ENCODE results near the gene UBE2E3. TPM values are rescaled to one million over a fixed set of nuclear protein-coding genes. Genes with fewer than 3 reads are reported as not detected.

Gene UBE2E3
- total RNA-seq, 1 donor from 2014 or later = 64.9 TPM

- DNase-seq (ENCODE audit: low spot score) = no peak
- no peak for ATAC-seq
- intact Hi-C loops (cut with DNase I) = no loop called here
Observed at GRCh38 chr2:180971811-180972210, 8.6 kb upstream of the UBE2E3 start.

- no peak for ATAC-seq
- no peak for DNase-seq (ENCODE audit: low spot score)
- intact Hi-C loops (cut with DNase I) = no loop called here
Observed at GRCh38 chr2:180975585-180975984, 4.8 kb upstream of the UBE2E3 start.

- ATAC-seq = peak; percentile 15
Observed at GRCh38 chr2:180978903-180979748, 1.3 kb upstream of the UBE2E3 start.

GRCh38 chr2:180979749-180980105 is 678 bp upstream of the UBE2E3 start:
- DNase-seq (ENCODE audit: low spot score) = no peak
- intact Hi-C loops (cut with DNase I) = no loop called here
- peak; percentile 2 for ATAC-seq

More at GRCh38 chr2:180978903-180979748, 1.3 kb upstream of the UBE2E3 start:
- intact Hi-C loops (cut with DNase I) = no loop called here
- DNase-seq (ENCODE audit: low spot score) = no peak

- no peak for ATAC-seq
- intact Hi-C loops (cut with DNase I) = no loop called here
- peak; percentile 59 for DNase-seq (ENCODE audit: low spot score)
Observed at GRCh38 chr2:180980943-180981911, 822 bp downstream of the UBE2E3 start.

- ATAC-seq (peak; percentile 47), DNase-seq (ENCODE audit: low spot score) (no peak)
- intact Hi-C loops (cut with DNase I) = no loop called here
Observed at GRCh38 chr2:180983468-180984242, 3.2 kb downstream of the UBE2E3 start.

- DNase-seq (ENCODE audit: low spot score) (no peak), ATAC-seq (no peak)
- intact Hi-C loops (cut with DNase I) = no loop called here
Observed at GRCh38 chr2:180985771-180986395, 5.5 kb downstream of the UBE2E3 start.

- ATAC-seq = no peak
- intact Hi-C loops (cut with DNase I) = no loop called here
- no peak for DNase-seq (ENCODE audit: low spot score)
Observed at GRCh38 chr2:180987146-180987545, 6.7 kb downstream of the UBE2E3 start.

- DNase-seq (ENCODE audit: low spot score) (no peak), ATAC-seq (no peak)
- intact Hi-C loops (cut with DNase I) = no loop called here
Observed at GRCh38 chr2:180990337-180990736, 9.9 kb downstream of the UBE2E3 start.

GRCh38 chr2:180990794-180991193 is 10.4 kb downstream of the UBE2E3 start:
- DNase-seq (ENCODE audit: low spot score) (no peak), ATAC-seq (no peak)
- intact Hi-C loops (cut with DNase I) = loop anchor here (1.0 kb wide), 1 partner anchor 45 kb away; no protein-coding TSS in a partner anchor

GRCh38 chr2:180991361-180991760 is 11.0 kb downstream of the UBE2E3 start:
- no peak for DNase-seq (ENCODE audit: low spot score)
- ATAC-seq = no peak
- intact Hi-C loops (cut with DNase I) = loop anchor here (1.0 kb wide), 1 partner anchor 44 kb away; no protein-coding TSS in a partner anchor

- DNase-seq (ENCODE audit: low spot score) (no peak), ATAC-seq (no peak)
- intact Hi-C loops (cut with DNase I) = loop anchor here (1.0 kb wide), 1 partner anchor 43 kb away; no protein-coding TSS in a partner anchor
Observed at GRCh38 chr2:180991820-180992219, 11.4 kb downstream of the UBE2E3 start.

- DNase-seq (ENCODE audit: low spot score) (no peak), ATAC-seq (no peak)
- intact Hi-C loops (cut with DNase I) = no loop called here
Observed at GRCh38 chr2:180992994-180993393, 12.6 kb downstream of the UBE2E3 start.

GRCh38 chr2:180999274-180999964 is 19.0 kb downstream of the UBE2E3 start:
- no peak for DNase-seq (ENCODE audit: low spot score)
- no peak for ATAC-seq

GRCh38 chr2:181004647-181005325 is 24.4 kb downstream of the UBE2E3 start:
- DNase-seq (ENCODE audit: low spot score) = no peak
- intact Hi-C loops (cut with DNase I) = no loop called here
- no peak for ATAC-seq

More at GRCh38 chr2:180999274-180999964, 19.0 kb downstream of the UBE2E3 start:
- intact Hi-C loops (cut with DNase I) = no loop called here

GRCh38 chr2:181005326-181005655 is 24.9 kb downstream of the UBE2E3 start:
- DNase-seq (ENCODE audit: low spot score) = no peak
- no peak for ATAC-seq
- intact Hi-C loops (cut with DNase I) = no loop called here

GRCh38 chr2:181005809-181006208 is 25.4 kb downstream of the UBE2E3 start:
- intact Hi-C loops (cut with DNase I) = no loop called here
- DNase-seq (ENCODE audit: low spot score) = no peak
- ATAC-seq = no peak

All from sciatic nerve (tissue), 2 donors.